ENCODE data around the gene COL6A6. TPM values are rescaled to one million over a fixed set of nuclear protein-coding genes. Genes with fewer than 3 reads are reported as not detected.

The COL6A6 gene
- total RNA-seq, 1 donor from 2014 or later: 0.12 TPM

DNA sequence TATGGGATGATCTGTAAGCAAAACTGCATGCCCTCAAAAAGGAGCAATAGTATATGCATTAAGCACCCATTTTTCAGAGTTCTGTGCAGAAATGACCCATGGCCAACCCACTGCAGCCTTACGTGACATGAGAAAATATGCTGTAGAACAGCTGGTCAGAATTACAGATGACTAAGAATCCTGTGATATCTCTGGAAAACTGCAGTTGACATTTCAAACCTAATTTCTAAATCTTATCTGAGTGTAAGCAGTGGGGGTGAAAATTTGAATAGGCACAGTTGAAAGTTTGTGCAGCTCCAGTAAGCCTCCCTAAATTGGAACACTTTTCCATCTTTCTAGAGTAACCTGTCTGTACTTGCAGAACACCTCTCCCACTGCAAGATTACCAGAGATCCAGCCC, 28.7 kb upstream of the COL6A6 start:
- H3K27me3 Mint-ChIP-seq: peaks cover 4% of the 10 kb centered on the region
- no peaks in the 10 kb centered on the region for H3K9me3 Mint-ChIP-seq (ENCODE audit: low read depth)
- H3K36me3 Mint-ChIP-seq (ENCODE audit: insufficient read depth): no peaks in the 10 kb centered on the region
- peaks cover 10% of the 10 kb centered on the region for H3K4me1 Mint-ChIP-seq (ENCODE audit: low read depth)
- TF ChIP-seq, protein P1, sequence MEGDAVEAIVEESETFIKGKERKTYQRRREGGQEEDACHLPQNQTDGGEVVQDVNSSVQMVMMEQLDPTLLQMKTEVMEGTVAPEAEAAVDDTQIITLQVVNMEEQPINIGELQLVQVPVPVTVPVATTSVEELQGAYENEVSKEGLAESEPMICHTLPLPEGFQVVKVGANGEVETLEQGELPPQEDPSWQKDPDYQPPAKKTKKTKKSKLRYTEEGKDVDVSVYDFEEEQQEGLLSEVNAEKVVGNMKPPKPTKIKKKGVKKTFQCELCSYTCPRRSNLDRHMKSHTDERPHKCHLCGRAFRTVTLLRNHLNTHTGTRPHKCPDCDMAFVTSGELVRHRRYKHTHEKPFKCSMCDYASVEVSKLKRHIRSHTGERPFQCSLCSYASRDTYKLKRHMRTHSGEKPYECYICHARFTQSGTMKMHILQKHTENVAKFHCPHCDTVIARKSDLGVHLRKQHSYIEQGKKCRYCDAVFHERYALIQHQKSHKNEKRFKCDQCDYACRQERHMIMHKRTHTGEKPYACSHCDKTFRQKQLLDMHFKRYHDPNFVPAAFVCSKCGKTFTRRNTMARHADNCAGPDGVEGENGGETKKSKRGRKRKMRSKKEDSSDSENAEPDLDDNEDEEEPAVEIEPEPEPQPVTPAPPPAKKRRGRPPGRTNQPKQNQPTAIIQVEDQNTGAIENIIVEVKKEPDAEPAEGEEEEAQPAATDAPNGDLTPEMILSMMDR (IDR thresholded peaks at IDR 0.05; ENCODE audit: unreplicated experiment): no peak
- DNase-seq (ENCODE audit: low spot score, unreplicated experiment): no peak
- no peak overlapping the region for H3K27ac Mint-ChIP-seq
- H3K4me3 Mint-ChIP-seq (ENCODE audit: low read depth): no peak overlapping the region

DNA sequence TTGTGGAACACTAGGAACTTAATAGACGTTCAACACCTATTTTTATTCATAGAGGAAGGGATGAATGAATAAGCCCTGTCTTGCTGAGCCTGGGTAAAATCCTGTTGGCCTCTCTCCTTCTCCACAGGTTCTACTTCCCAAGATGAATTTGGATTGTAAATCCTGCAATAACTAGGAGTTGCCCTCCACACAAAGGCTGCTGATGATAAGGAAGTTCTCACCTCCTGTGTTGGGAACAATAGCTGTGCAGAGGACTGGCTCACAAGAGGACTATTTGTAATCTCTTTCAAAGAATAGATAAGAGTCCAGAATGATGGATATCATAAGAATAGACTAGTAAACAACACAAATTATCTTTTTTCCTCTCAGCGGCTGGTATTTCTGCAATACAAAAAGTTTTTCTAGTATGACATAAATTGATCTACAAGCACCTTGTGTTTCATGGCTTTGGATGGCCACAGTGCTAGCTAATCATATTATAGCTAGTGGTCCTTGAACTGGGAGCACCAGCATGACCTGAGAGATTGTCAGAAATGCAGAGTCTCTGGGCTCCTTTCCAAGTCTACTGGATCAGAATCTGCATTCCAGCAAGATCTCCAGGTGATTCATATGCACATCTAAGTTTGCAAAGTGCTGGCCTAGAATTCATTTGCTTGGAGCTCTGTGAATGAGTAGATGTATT, 28.1 kb upstream of the COL6A6 start:
- DNase-seq (ENCODE audit: low spot score, unreplicated experiment): no peak

GRCh38 chr3:130490241-130490640, 26.7 kb upstream of the COL6A6 start:
- TF ChIP-seq, protein P1 (IDR thresholded peaks at IDR 0.05; ENCODE audit: unreplicated experiment): no peak
- Mint-ChIP-seq H3K36me3 (ENCODE audit: insufficient read depth) (no peaks in the 10 kb centered on the region), H3K9me3 (ENCODE audit: low read depth) (no peaks in the 10 kb centered on the region), H3K27ac (no peak overlapping the region), H3K4me3 (ENCODE audit: low read depth) (no peak overlapping the region), H3K27me3 (peaks cover 4% of the 10 kb centered on the region), H3K4me1 (ENCODE audit: low read depth) (peaks cover 8% of the 10 kb centered on the region)
- no peak for DNase-seq (ENCODE audit: low spot score, unreplicated experiment)

More for the DNA sequence above, 28.1 kb upstream of the COL6A6 start:
- Mint-ChIP-seq H3K27ac (no peak overlapping the region), H3K4me1 (ENCODE audit: low read depth) (peaks cover 8% of the 10 kb centered on the region), H3K27me3 (peaks cover 4% of the 10 kb centered on the region), H3K36me3 (ENCODE audit: insufficient read depth) (no peaks in the 10 kb centered on the region), H3K9me3 (ENCODE audit: low read depth) (no peaks in the 10 kb centered on the region), H3K4me3 (ENCODE audit: low read depth) (no peak overlapping the region)
- TF ChIP-seq, protein P1 (IDR thresholded peaks at IDR 0.05; ENCODE audit: unreplicated experiment): no peak

DNA sequence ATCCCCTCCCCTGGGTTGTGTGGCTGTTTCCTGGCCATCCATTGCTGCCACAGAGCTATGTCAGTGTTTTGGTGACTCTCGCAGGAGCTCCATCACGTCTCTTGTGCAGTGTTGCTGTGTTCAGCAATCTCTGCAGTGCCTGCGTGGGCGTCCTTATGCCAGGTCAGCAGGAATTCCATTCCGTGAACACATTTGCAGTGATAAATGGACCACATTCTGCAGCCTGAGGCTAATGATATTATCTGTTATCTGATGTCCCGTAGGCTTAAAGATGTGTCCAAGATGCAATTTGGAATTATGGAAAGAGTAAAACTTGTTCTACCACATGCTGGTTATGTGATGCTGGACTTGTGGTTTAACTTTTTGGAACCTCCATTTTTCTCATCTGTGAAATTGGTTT, 25.5 kb upstream of the COL6A6 start:
- peaks cover 4% of the 10 kb centered on the region for H3K27me3 Mint-ChIP-seq
- TF ChIP-seq, protein P1 (IDR thresholded peaks at IDR 0.05; ENCODE audit: unreplicated experiment): no peak
- H3K27ac Mint-ChIP-seq: no peak overlapping the region
- H3K4me1 Mint-ChIP-seq (ENCODE audit: low read depth): peaks cover 8% of the 10 kb centered on the region
- DNase-seq (ENCODE audit: low spot score, unreplicated experiment): no peak
- no peaks in the 10 kb centered on the region for H3K9me3 Mint-ChIP-seq (ENCODE audit: low read depth)
- no peak overlapping the region for H3K4me3 Mint-ChIP-seq (ENCODE audit: low read depth)
- H3K36me3 Mint-ChIP-seq (ENCODE audit: insufficient read depth): no peaks in the 10 kb centered on the region

- Mint-ChIP-seq H3K27me3 (peaks cover 20% of the 10 kb centered on the region), H3K27ac (no peak overlapping the region), H3K4me3 (ENCODE audit: low read depth) (no peak overlapping the region), H3K4me1 (ENCODE audit: low read depth) (no peaks in the 10 kb centered on the region), H3K36me3 (ENCODE audit: insufficient read depth) (no peaks in the 10 kb centered on the region), H3K9me3 (ENCODE audit: low read depth) (no peaks in the 10 kb centered on the region)
- TF ChIP-seq, protein P1 (IDR thresholded peaks at IDR 0.05; ENCODE audit: unreplicated experiment): no peak
- DNase-seq (ENCODE audit: low spot score, unreplicated experiment): no peak
These were observed 12.3 kb upstream of the COL6A6 start for GRCh38 chr3:130504701-130505100.

Data from progenitor cell of endocrine pancreas (in vitro differentiated cells).